Psoas muscle (tissue), 8 donors: ENCODE measurements around the gene SORCS3. TPM values are rescaled to one million over a fixed set of nuclear protein-coding genes. Genes with fewer than 3 reads are reported as not detected.

Experiments used
- ATAC-seq, 4 donors: fragments of 200-7000 bp; cut with Tn5 transposase; one replicate each; pipeline ENCODE4 v1.9.1; 2020; ENCODE audit warnings: moderate library complexity in 3 of 4, mild to moderate bottlenecking in 2 of 4
- DNase-seq, 2 donors: peaks; one replicate each; pipeline ENCODE4 v3.0.0-alpha.2; 2020
- H3K27ac ChIP-seq: fragments of 200-600 bp; one replicate; pipeline ENCODE4 v1.8.0; 2022
- H3K27me3 ChIP-seq, 3 donors: fragments of 200-600 bp in 1 of 3; one replicate each; pipeline versions ENCODE4 v1.6.1 to v1.8.0; 2013 to 2022; ENCODE audit warnings: low read length in 2 of 3, mild to moderate bottlenecking in 2 of 3, moderate library complexity in 1 of 3; ENCODE audit not compliant: insufficient read depth in 3 of 3
- H3K36me3 ChIP-seq, 2 donors: fragments of 200-600 bp in 1 of 2; one replicate each; pipeline versions ENCODE4 v1.6.1 to v1.8.0; 2013 to 2022; ENCODE audit warnings: low read depth in 1 of 2, mild to moderate bottlenecking in 1 of 2, moderate library complexity in 1 of 2; ENCODE audit not compliant: insufficient read depth in 1 of 2
- H3K4me1 ChIP-seq: fragments of 200-600 bp; one replicate; pipeline ENCODE4 v1.8.0; 2022
- H3K4me3 ChIP-seq: fragments of 200-600 bp; one replicate; pipeline ENCODE4 v1.8.0; 2022; ENCODE audit warnings: mild to moderate bottlenecking
- H3K9me3 ChIP-seq: fragments of 200-600 bp; one replicate; pipeline ENCODE4 v1.8.0; 2022
- CTCF ChIP-seq: fragments of 200-600 bp; IDR thresholded peaks from one replicate; pipeline ENCODE4 v1.8.0; 2022; ENCODE audit warnings: antibody characterized with exemption
- WGBS, 3 donors: extraction: QIAGEN DNeasy Blood & Tissue Kit; methylation state at CpG; one replicate each; pipeline versions ENCODE4 v1.1.6 to v1.1.7; 2013; 5-methylcytosine and 5-hydroxymethylcytosine counted together
- intact Hi-C, 2 donors: fragments of 100-400 bp; cut with DNase I; formaldehyde crosslinking; loops; one replicate each; pipeline versions ENCODE4 v1.11.0 to v1.14.2; 2022
- polyA plus RNA-seq, 3 donors: library from polyadenylated mRNA; stranded (reverse); fragments of 200-250 nt; gene quantifications; one replicate each; pipeline ENCODE4 v1.2.3, GENCODE V29; 2013
- total RNA-seq, 4 donors: library from RNA; stranded (reverse); fragmentation: NEBNext Ultra II Directional in 2 of 4; extraction: Animal tissue kit (Norgen Biotek cat#: 25700) in 2 of 4; gene quantifications; one replicate each; pipeline versions ENCODE4 v1.2.1 to v1.2.4, GENCODE V29; 2021 to 2023
- donor health status: healthy with polysubstance abuse.
- donor health status: DM: no; HTN: no; CAD: no; lungs with moderate emphysema.
- donor health status: Bipolar disorder and iron deficiency.
- donor health status: healthy.
- donor health status: DM: yes; HTN: yes; CAD: no.
- donor health status: DM: no; HTN: no; CAD: no.
- donor health status: DM: no; HTN: no; CAD: no.
- donor health status: DM: yes; HTN: yes; CAD: no.

SORCS3 gene
- total and polyA plus RNA-seq, 7 donors: 0.01 TPM; not detected in 6

GRCh38 chr10:105148921-105149320 is 507.8 kb downstream of the SORCS3 start:
- Histone ChIP-seq H3K4me3 (no peak overlapping the region), H3K27ac (no peak overlapping the region), H3K4me1 (no peaks in the 10 kb centered on the region), H3K27me3 (no peaks in the 10 kb centered on the region), H3K36me3 (no peaks in the 10 kb centered on the region), H3K9me3 (no peaks in the 10 kb centered on the region)
- WGBS, 3 donors: 88 to 93% (median 91%) methylated on average over 2 of the region's 2 CpGs
- intact Hi-C loops: no loop called here
- TF ChIP-seq CTCF: no peak
- ATAC-seq (no peak), DNase-seq (no peak)

- no peaks in the 10 kb centered on the region for H3K27me3 ChIP-seq
- no peak for TF ChIP-seq CTCF
- no peaks in the 10 kb centered on the region for H3K9me3 ChIP-seq
- intact Hi-C loops: no loop called here
- DNase-seq (no peak), ATAC-seq (no peak)
- H3K36me3 ChIP-seq: no peaks in the 10 kb centered on the region
- no peaks in the 10 kb centered on the region for H3K4me1 ChIP-seq
- no peak overlapping the region for H3K4me3 ChIP-seq
- no peak overlapping the region for H3K27ac ChIP-seq
Observed at GRCh38 chr10:105149371-105149891, 508.3 kb downstream of the SORCS3 start.

- ATAC-seq: no peak
- WGBS, 3 donors: 60 to 67% (median 63%) methylated on average over 4 of the region's 4 CpGs
- Histone ChIP-seq H3K36me3 (no peaks in the 10 kb centered on the region), H3K4me1 (no peaks in the 10 kb centered on the region), H3K4me3 (no peak overlapping the region), H3K27ac (no peak overlapping the region), H3K9me3 (no peaks in the 10 kb centered on the region), H3K27me3 (no peaks in the 10 kb centered on the region)
- intact Hi-C loops: no loop called here
- TF ChIP-seq CTCF: no peak
- no peak for DNase-seq
Observed at GRCh38 chr10:105150259-105150880, 509.3 kb downstream of the SORCS3 start.

- H3K4me1 ChIP-seq: no peaks in the 10 kb centered on the region
- H3K27me3 ChIP-seq: peaks cover 0 to 1% (median 0%) of the 10 kb centered on the region in 3 donors
- H3K4me3 ChIP-seq: no peak overlapping the region
- H3K9me3 ChIP-seq: no peaks in the 10 kb centered on the region
- H3K27ac ChIP-seq: no peak overlapping the region
- no peaks in the 10 kb centered on the region for H3K36me3 ChIP-seq
- ATAC-seq (no peak), DNase-seq (no peak)
- 56 to 80% (median 75%) methylated on average over 4 of the region's 4 CpGs for WGBS, 3 donors
- intact Hi-C loops: no loop called here
- TF ChIP-seq CTCF: no peak
Observed at GRCh38 chr10:105154736-105155135, 513.6 kb downstream of the SORCS3 start.

GRCh38 chr10:105159268-105159667 is 518.2 kb downstream of the SORCS3 start:
- TF ChIP-seq CTCF: no peak
- Histone ChIP-seq H3K36me3 (no peaks in the 10 kb centered on the region), H3K9me3 (no peaks in the 10 kb centered on the region), H3K27ac (no peak overlapping the region), H3K4me1 (no peaks in the 10 kb centered on the region), H3K27me3 (peaks cover 0 to 1% (median 0%) of the 10 kb centered on the region in 3 donors), H3K4me3 (no peak overlapping the region)
- ATAC-seq (no peak), DNase-seq (no peak)
- intact Hi-C loops: no loop called here
- WGBS, 3 donors: 78 to 81% (median 79%) methylated on average over 1 of the region's 1 CpG
